Measurements from ENCODE around the gene ACADVL.

GRCh38 chr17:7203391-7203790, 16.3 kb upstream of the ACADVL start:
- TF ChIP-seq POLR2AphosphoS5 (IDR thresholded peaks at IDR 0.05; ENCODE audit: low read depth) (no peak), CTCF (IDR thresholded peaks at IDR 0.05; ENCODE audit: insufficient read depth, low read length) (no peak), SPI1 (IDR thresholded peaks at IDR 0.05; ENCODE audit: borderline replicate concordance, low read depth) (no peak)

Measured in HL-60 (cell line).